GM23248 (cell line): ENCODE results near the gene SLC35G2. TPM values are rescaled to one million over a fixed set of nuclear protein-coding genes. Genes with fewer than 3 reads are reported as not detected.
A peak's percentile ranks its signal among the peaks of the same experiment; 100 is the strongest.
"Not testable (repeated sequence)": the region's sequence is repeated elsewhere in the genome, so short reads cannot be mapped to it uniquely, and the experiment has no call there.

Experiments
- DNase-seq: peaks from one replicate; pipeline ENCODE4 v3.0.0-alpha.2; 2015
- H2AFZ ChIP-seq: fragments of 200-600 bp; sonication (generic); 2 replicates; pipeline ENCODE4 v1.6.1; 2016; ENCODE audit warnings: antibody characterized with exemption
- H3F3A ChIP-seq: fragments of 200-600 bp; sonication (generic); 2 replicates; pipeline ENCODE4 v1.6.1; 2016; ENCODE audit warnings: mild to moderate bottlenecking, antibody characterized with exemption, mixed run types; ENCODE audit not compliant: insufficient read depth
- H3K27ac ChIP-seq: fragments of 200-600 bp; sonication (generic); 2 replicates; pipeline ENCODE4 v1.5.1; 2016; ENCODE audit warnings: mild to moderate bottlenecking
- H3K27me3 ChIP-seq: fragments of 200-600 bp; sonication (generic); replicated peaks from 2 replicates; pipeline ENCODE4 v1.6.1; 2016; ENCODE audit warnings: mild to moderate bottlenecking; ENCODE audit not compliant: insufficient read depth
- H3K36me3 ChIP-seq: fragments of 200-600 bp; sonication (generic); 2 replicates; pipeline ENCODE4 v1.6.1; 2016; ENCODE audit warnings: low read depth, mild to moderate bottlenecking
- H3K4me1 ChIP-seq: fragments of 200-600 bp; sonication (generic); 2 replicates; pipeline ENCODE4 v1.6.1; 2016; ENCODE audit warnings: mild to moderate bottlenecking; ENCODE audit not compliant: insufficient read depth
- H3K4me2 ChIP-seq: fragments of 200-600 bp; sonication (generic); one replicate; pipeline ENCODE4 v1.6.1; 2016; ENCODE audit warnings: mild to moderate bottlenecking; ENCODE audit not compliant: unreplicated experiment
- H3K4me3 ChIP-seq: fragments of 200-600 bp; sonication (generic); 2 replicates; pipeline ENCODE4 v1.5.1; 2016; ENCODE audit warnings: mild to moderate bottlenecking
- H3K79me2 ChIP-seq: fragments of 200-600 bp; sonication (generic); 2 replicates; pipeline ENCODE4 v1.6.1; 2016; ENCODE audit warnings: mild to moderate bottlenecking; ENCODE audit not compliant: insufficient read depth
- H3K9ac ChIP-seq: fragments of 200-600 bp; sonication (generic); 2 replicates; pipeline ENCODE4 v1.6.1; 2016; ENCODE audit warnings: mild to moderate bottlenecking
- H3K9me2 ChIP-seq: fragments of 200-600 bp; sonication (generic); 2 replicates; pipeline ENCODE4 v1.6.1; 2016; ENCODE audit warnings: mixed run types, mild to moderate bottlenecking, moderate library complexity; ENCODE audit not compliant: insufficient read depth
- H3K9me3 ChIP-seq: fragments of 200-600 bp; sonication (generic); one replicate; pipeline ENCODE4 v1.6.1; 2017; ENCODE audit warnings: low read depth
- H4K20me1 ChIP-seq: fragments of 200-600 bp; sonication (generic); 2 replicates; pipeline ENCODE4 v1.6.0; 2016; ENCODE audit not compliant: insufficient read depth
- EZH2 ChIP-seq: fragments of 200-600 bp; sonication (generic); IDR thresholded peaks from 2 replicates; pipeline ENCODE4 v1.6.1; 2018; ENCODE audit warnings: antibody characterized with exemption, mild to moderate bottlenecking; ENCODE audit not compliant: insufficient read depth, poor library complexity, severe bottlenecking
- EZH2phosphoT487 ChIP-seq: fragments of 200-600 bp; sonication (generic); IDR thresholded peaks from 2 replicates; pipeline ENCODE4 v1.6.1; 2018; ENCODE audit warnings: antibody characterized with exemption, moderate library complexity, mild to moderate bottlenecking, low read depth; ENCODE audit not compliant: insufficient read depth
- WGBS, 2 experiments: methylation state at CpG; one replicate each; pipeline ENCODE4 v1.1.6; 2015 to 2017; ENCODE audit warnings: low lambda C conversion rate in 2 of 2, low coverage in 1 of 2; ENCODE audit errors: missing lambda C conversion rate in 2 of 2; 5-methylcytosine and 5-hydroxymethylcytosine counted together
- in situ Hi-C: fragments of 300-500 bp; cut with MboI; formaldehyde crosslinking; loops from 2 replicates; pipeline ENCODE4 v1.15.0; 2020
- polyA plus RNA-seq: library from polyadenylated mRNA; unstranded; fragments of >200 nt; fragmentation: Nextera tagmentation; extraction: Ambion mirVana; gene quantifications from 2 replicates; pipeline ENCODE4 v1.2.1, GENCODE V29; 2016
- total RNA-seq: library from RNA; depleted of rRNA; stranded (reverse); fragments of >200 nt; shearing (Covaris generic); gene quantifications from 2 replicates; pipeline ENCODE4 v1.2.3, GENCODE V29; 2014

SLC35G2 gene
- total and polyA plus RNA-seq, 2 experiments from 2014 or later = 9.4 to 10.8 TPM

GRCh38 chr3:136792556-136793330 is 26.2 kb upstream of the SLC35G2 start:
- DNase-seq = no peak
- H3F3A ChIP-seq = peaks cover 6% of the 10 kb centered on the region; the same call in 1 of the 2 replicates

GRCh38 chr3:136801146-136801545 is 17.8 kb upstream of the SLC35G2 start:
- H3K36me3 ChIP-seq, H3F3A ChIP-seq, H4K20me1 ChIP-seq, H3K27me3 ChIP-seq, H3K4me2 ChIP-seq, H3K9me2 ChIP-seq, H3K27ac ChIP-seq, DNase-seq, H3K79me2 ChIP-seq, H2AFZ ChIP-seq, H3K9me3 ChIP-seq, in situ Hi-C loops, H3K9ac ChIP-seq, H3K4me3 ChIP-seq: not testable (repeated sequence)
- H3K4me1 ChIP-seq = peaks cover 11% of the 10 kb centered on the region
- WGBS, 2 experiments = 80 to 87% methylated on average over 10 of the region's 10 CpGs

More at GRCh38 chr3:136792556-136793330, 26.2 kb upstream of the SLC35G2 start:
- no peaks in the 10 kb centered on the region for H3K9me3 ChIP-seq
- H2AFZ ChIP-seq = no peak overlapping the region
- H3K4me2 ChIP-seq = no peak overlapping the region
- no peak overlapping the region for H3K4me3 ChIP-seq
- no peaks in the 10 kb centered on the region for H3K9me2 ChIP-seq
- H3K27ac ChIP-seq = no peak overlapping the region
- no peak for TF ChIP-seq EZH2
- TF ChIP-seq EZH2phosphoT487 = no peak
- H3K4me1 ChIP-seq = no peaks in the 10 kb centered on the region; the same call in 1 of the 2 replicates
- in situ Hi-C loops = no loop called here
- H3K9ac ChIP-seq = no peak overlapping the region
- no peaks in the 10 kb centered on the region for H4K20me1 ChIP-seq
- H3K79me2 ChIP-seq = no peaks in the 10 kb centered on the region
- WGBS, 2 experiments = 53 to 58% methylated on average over 4 of the region's 4 CpGs
- H3K27me3 ChIP-seq = no peaks in the 10 kb centered on the region
- H3K36me3 ChIP-seq = no peaks in the 10 kb centered on the region

DNA sequence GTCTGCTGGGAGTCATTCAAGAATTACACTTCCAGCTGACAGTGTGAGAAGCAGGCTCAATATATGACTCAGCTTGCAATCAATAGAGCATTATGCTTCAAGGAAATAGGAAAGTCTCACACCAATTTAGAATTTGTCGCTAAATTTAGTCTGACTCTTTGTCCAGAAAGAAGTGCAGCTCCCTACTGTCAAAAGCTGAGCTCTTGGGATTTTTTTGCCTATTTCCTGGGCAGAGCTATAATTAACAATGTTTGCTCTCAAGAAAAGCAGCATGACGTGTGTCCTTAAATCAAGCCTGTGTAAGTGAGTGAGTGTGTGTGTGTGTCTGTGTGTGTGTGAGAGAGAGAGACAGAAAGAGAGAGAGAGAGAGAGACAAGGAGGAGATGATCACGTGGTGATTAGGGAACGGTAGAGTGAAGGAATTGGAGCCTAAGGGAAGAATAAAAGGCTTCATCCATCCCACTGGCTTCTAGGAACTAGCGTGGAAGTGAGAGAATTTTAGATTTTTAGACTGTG is 16.4 kb upstream of the SLC35G2 start:
- H3K4me1 ChIP-seq = peaks cover 11% of the 10 kb centered on the region
- in situ Hi-C loops = no loop called here
- H3K9me3 ChIP-seq = no peaks in the 10 kb centered on the region
- no peak overlapping the region; the same call in 1 of the 2 replicates for H3K9ac ChIP-seq
- peak overlapping the region; percentile 18 for H3K4me3 ChIP-seq
- H3K27ac ChIP-seq = no peak overlapping the region
- H3K27me3 ChIP-seq = no peaks in the 10 kb centered on the region
- WGBS, 2 experiments = 6 to 12% methylated on average over 5 of the region's 5 CpGs
- no peaks in the 10 kb centered on the region for H3F3A ChIP-seq
- DNase-seq = peak; percentile 48
- H3K36me3 ChIP-seq = no peaks in the 10 kb centered on the region
- H3K79me2 ChIP-seq = no peaks in the 10 kb centered on the region
- H3K4me2 ChIP-seq = peak overlapping the region; percentile 62
- TF ChIP-seq EZH2 = no peak
- no peak for TF ChIP-seq EZH2phosphoT487
- H3K9me2 ChIP-seq = no peaks in the 10 kb centered on the region
- peak overlapping the region; percentile 54 for H2AFZ ChIP-seq
- no peaks in the 10 kb centered on the region for H4K20me1 ChIP-seq

- in situ Hi-C loops = no loop called here
- no peaks in the 10 kb centered on the region for H3K9me2 ChIP-seq
- no peaks in the 10 kb centered on the region for H3K27me3 ChIP-seq
- TF ChIP-seq EZH2 (no peak), EZH2phosphoT487 (no peak)
- no peaks in the 10 kb centered on the region for H4K20me1 ChIP-seq
- H3K36me3 ChIP-seq = no peaks in the 10 kb centered on the region
- no peak overlapping the region for H2AFZ ChIP-seq
- no peak for DNase-seq
- no peak overlapping the region for H3K4me2 ChIP-seq
- H3F3A ChIP-seq = no peaks in the 10 kb centered on the region
- no peaks in the 10 kb centered on the region for H3K79me2 ChIP-seq
- no peaks in the 10 kb centered on the region for H3K9me3 ChIP-seq
- no peak overlapping the region for H3K27ac ChIP-seq
- WGBS, 2 experiments = 93 to 97% methylated on average over 4 of the region's 4 CpGs
- no peak overlapping the region for H3K9ac ChIP-seq
- H3K4me3 ChIP-seq = no peak overlapping the region
- H3K4me1 ChIP-seq = peaks cover 11% of the 10 kb centered on the region
These were observed 14.8 kb upstream of the SLC35G2 start for GRCh38 chr3:136804141-136804540.
